ENCODE results near the gene MORN4. TPM values are rescaled to one million over a fixed set of nuclear protein-coding genes. Genes with fewer than 3 reads are reported as not detected.

Gene MORN4
- total and polyA plus RNA-seq, 9 of the 15 experiments (the other 6 are each of a cell fraction or from before 2014, with no cell fraction given): 8.3 to 23.9 (median 11.7) TPM

GRCh38 chr10:97632949-97633884, at the start of gene MORN4 (continued):
- TF ChIP-seq CEBPG (CRISPR knock-in tag; IDR thresholded peaks at IDR 0.05): peak; percentile 59; the same call in 1 of the 2 replicates
- peak; percentile 41 to 76; a peak in 2 of 4 replicates for TF ChIP-seq CEBPG (tag; conservative IDR thresholded peaks at IDR 0.05 in 1 of 2, IDR thresholded peaks at IDR 0.05 in 1 of 2)
- TF ChIP-seq DPF2 (IDR thresholded peaks at IDR 0.05): 0 out of 2 replicates have a peak, but pooled peaks have one; percentile 7
- no peak for TF ChIP-seq RBM39 (optimal IDR thresholded peaks at IDR 0.05; ENCODE audit: low read depth, low read length)
- TF ChIP-seq, protein P1, sequence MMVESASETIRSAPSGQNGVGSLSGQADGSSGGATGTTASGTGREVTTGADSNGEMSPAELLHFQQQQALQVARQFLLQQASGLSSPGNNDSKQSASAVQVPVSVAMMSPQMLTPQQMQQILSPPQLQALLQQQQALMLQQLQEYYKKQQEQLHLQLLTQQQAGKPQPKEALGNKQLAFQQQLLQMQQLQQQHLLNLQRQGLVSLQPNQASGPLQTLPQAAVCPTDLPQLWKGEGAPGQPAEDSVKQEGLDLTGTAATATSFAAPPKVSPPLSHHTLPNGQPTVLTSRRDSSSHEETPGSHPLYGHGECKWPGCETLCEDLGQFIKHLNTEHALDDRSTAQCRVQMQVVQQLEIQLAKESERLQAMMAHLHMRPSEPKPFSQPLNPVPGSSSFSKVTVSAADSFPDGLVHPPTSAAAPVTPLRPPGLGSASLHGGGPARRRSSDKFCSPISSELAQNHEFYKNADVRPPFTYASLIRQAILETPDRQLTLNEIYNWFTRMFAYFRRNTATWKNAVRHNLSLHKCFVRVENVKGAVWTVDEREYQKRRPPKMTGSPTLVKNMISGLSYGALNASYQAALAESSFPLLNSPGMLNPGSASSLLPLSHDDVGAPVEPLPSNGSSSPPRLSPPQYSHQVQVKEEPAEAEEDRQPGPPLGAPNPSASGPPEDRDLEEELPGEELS (CRISPR knock-in tag; IDR thresholded peaks at IDR 0.05; ENCODE audit: borderline replicate concordance): 0 out of 2 replicates have a peak, but pooled peaks have one; percentile 29
- TF ChIP-seq ZNF311 (CRISPR knock-in tag; IDR thresholded peaks at IDR 0.05): no peak
- no peak for TF ChIP-seq BRD9 (IDR thresholded peaks at IDR 0.05; ENCODE audit: low read depth, partially characterized antibody)
- TF ChIP-seq CREB1 (IDR thresholded peaks at IDR 0.05): no peak
- peak; percentile 32; the same call in 1 of the 2 replicates for TF ChIP-seq CREB1 (CRISPR knock-in tag; IDR thresholded peaks at IDR 0.05)
- no peak for TF ChIP-seq KLF16 (IDR thresholded peaks at IDR 0.05)
- TF ChIP-seq EWSR1 (IDR thresholded peaks at IDR 0.05; ENCODE audit: borderline replicate concordance, low read depth, partially characterized antibody): no peak
- no peak for TF ChIP-seq GATA2 (CRISPR knock-in tag; IDR thresholded peaks at IDR 0.05)
- no peak for TF ChIP-seq POLR3A (IDR thresholded peaks at IDR 0.05; ENCODE audit: borderline replicate concordance, extremely low read depth, insufficient read depth, insufficient read length)
- no peak for TF ChIP-seq ZNF449 (CRISPR knock-in tag; IDR thresholded peaks at IDR 0.05)
- TF ChIP-seq NCOA6 (IDR thresholded peaks at IDR 0.05): no peak
- no peak for TF ChIP-seq SREBF1 (IDR thresholded peaks at IDR 0.05; ENCODE audit: borderline replicate concordance, low read depth, low read length)
- peak; percentile 27 to 64; a peak in 2 of 4 replicates for TF ChIP-seq MNT (conservative IDR thresholded peaks at IDR 0.05)
- TF ChIP-seq ZFPM2 (CRISPR knock-in tag; IDR thresholded peaks at IDR 0.05): no peak
- TF ChIP-seq ZC3H8 (IDR thresholded peaks at IDR 0.05): no peak
- TF ChIP-seq KLF10 (CRISPR knock-in tag; IDR thresholded peaks at IDR 0.05): no peak
- TF ChIP-seq SIN3A (IDR thresholded peaks at IDR 0.05; ENCODE audit: borderline replicate concordance in 2 of 2, control insufficient read depth in 1 of 2, low read depth in 2 of 2, low read length in 2 of 2): no peak
- TF ChIP-seq ZNF24 (IDR thresholded peaks at IDR 0.05): no peak
- TF ChIP-seq PHB2 (IDR thresholded peaks at IDR 0.05; ENCODE audit: low read depth): no peak
- TF ChIP-seq XRCC3 (IDR thresholded peaks at IDR 0.05): no peak
- TF ChIP-seq NCOA4 (IDR thresholded peaks at IDR 0.05; ENCODE audit: partially characterized antibody): no peak
